ENCODE results near the gene VAV3. TPM values are rescaled to one million over a fixed set of nuclear protein-coding genes. Genes with fewer than 3 reads are reported as not detected.

The VAV3 gene
- total RNA-seq, 5 donors from 2014 or later (not counting 1 experiment from before 2014, with no cell fraction given) = 3.7 to 13.4 (median 4.6) TPM

- Mint-ChIP-seq H3K27me3 (no peaks in the 10 kb centered on the region), H3K4me1 (no peaks in the 10 kb centered on the region), H3K4me3 (no peak overlapping the region), H3K27ac (no peak overlapping the region), H3K36me3 (no peaks in the 10 kb centered on the region), H3K9me3 (no peaks in the 10 kb centered on the region)
- Histone ChIP-seq H3K27ac (ENCODE audit: low read length) (no peak overlapping the region), H3K27me3 (replicated peaks in 1 of 2; ENCODE audit: control insufficient read depth in 2 of 2, extremely low read depth in 1 of 2, insufficient read depth in 2 of 2, low read length in 1 of 2) (no peaks in the 10 kb centered on the region), H3K4me3 (ENCODE audit: control insufficient read depth in 1 of 2, extremely low read depth in 1 of 2, low read length in 1 of 2) (no peak overlapping the region), H3K9me3 (no peaks in the 10 kb centered on the region), H3K4me1 (ENCODE audit: control insufficient read depth in 1 of 2, extremely low read depth in 1 of 2, insufficient read depth in 2 of 2, low read length in 2 of 2) (no peaks in the 10 kb centered on the region), H3K36me3 (ENCODE audit: control insufficient read depth in 2 of 2, extremely low read depth in 1 of 2, insufficient read depth in 1 of 2, low read length in 1 of 2) (no peaks in the 10 kb centered on the region)
- ChIA-PET CTCF (interaction anchor here in 1 of 2 donors (1.1 kb wide), 1 partner anchor 194 kb away, joined by 3 read pairs; no protein-coding TSS in a partner anchor), POLR2A (interaction anchor here in 1 of 2 donors (1.1 kb wide), 1 partner anchor 8 kb away, joined by 3 read pairs; no protein-coding TSS in a partner anchor)
- no peak for DNase-seq
- no peak for ATAC-seq (replicated peaks in 1 of 4)
- WGBS (ENCODE audit: insufficient coverage) = no CpG with 5 or more reads among the region's 3 CpGs
Observed at GRCh38 chr1:107976431-107976830, 11.5 kb upstream of the VAV3 start.

DNA sequence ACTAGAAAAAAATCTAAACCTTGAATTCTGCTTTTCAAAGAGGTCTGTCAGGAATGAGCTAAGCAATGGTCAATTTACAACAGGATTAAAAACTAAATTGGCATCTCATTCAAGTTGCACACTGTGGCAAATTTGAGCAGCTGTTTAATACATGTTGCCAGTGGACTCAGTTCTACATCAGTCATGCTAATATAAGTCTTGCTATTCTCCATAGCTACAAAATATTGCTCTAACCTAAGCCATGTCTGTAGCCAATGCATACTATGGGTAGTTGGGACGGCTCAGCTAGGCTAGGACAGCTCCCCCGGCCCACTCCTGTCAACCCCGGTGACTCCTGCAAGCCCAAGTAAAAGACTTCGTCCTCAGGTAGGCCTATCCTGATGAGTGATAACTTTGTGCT lies 10.9 kb upstream of the VAV3 start:
- WGBS (ENCODE audit: insufficient coverage) = 92% methylated on average over 3 of the region's 4 CpGs
- Histone ChIP-seq H3K4me1 (ENCODE audit: control insufficient read depth in 1 of 2, extremely low read depth in 1 of 2, insufficient read depth in 2 of 2, low read length in 2 of 2) (no peaks in the 10 kb centered on the region), H3K27ac (ENCODE audit: low read length) (no peak overlapping the region), H3K27me3 (replicated peaks in 1 of 2; ENCODE audit: control insufficient read depth in 2 of 2, extremely low read depth in 1 of 2, insufficient read depth in 2 of 2, low read length in 1 of 2) (no peaks in the 10 kb centered on the region), H3K36me3 (ENCODE audit: control insufficient read depth in 2 of 2, extremely low read depth in 1 of 2, insufficient read depth in 1 of 2, low read length in 1 of 2) (no peaks in the 10 kb centered on the region), H3K4me3 (ENCODE audit: control insufficient read depth in 1 of 2, extremely low read depth in 1 of 2, low read length in 1 of 2) (no peak overlapping the region), H3K9me3 (no peaks in the 10 kb centered on the region)
- no peak overlapping the region for H3K4me3 Mint-ChIP-seq
- H3K4me1 Mint-ChIP-seq = no peaks in the 10 kb centered on the region
- no peaks in the 10 kb centered on the region for H3K36me3 Mint-ChIP-seq
- no peak for DNase-seq
- no peak for ATAC-seq (replicated peaks in 1 of 4)
- ChIA-PET POLR2A (interaction anchor here in 1 of 2 donors (0.6 to 1.1 kb wide), 2 partner anchors 9 to 41 kb away, joined by 3 read pairs; no protein-coding TSS in a partner anchor), CTCF (interaction anchor here in 1 of 2 donors (1.1 kb wide), 1 partner anchor 193 kb away, joined by 3 read pairs; no protein-coding TSS in a partner anchor)
- no peak overlapping the region for H3K27ac Mint-ChIP-seq
- no peaks in the 10 kb centered on the region for H3K9me3 Mint-ChIP-seq
- no peaks in the 10 kb centered on the region for H3K27me3 Mint-ChIP-seq

DNA sequence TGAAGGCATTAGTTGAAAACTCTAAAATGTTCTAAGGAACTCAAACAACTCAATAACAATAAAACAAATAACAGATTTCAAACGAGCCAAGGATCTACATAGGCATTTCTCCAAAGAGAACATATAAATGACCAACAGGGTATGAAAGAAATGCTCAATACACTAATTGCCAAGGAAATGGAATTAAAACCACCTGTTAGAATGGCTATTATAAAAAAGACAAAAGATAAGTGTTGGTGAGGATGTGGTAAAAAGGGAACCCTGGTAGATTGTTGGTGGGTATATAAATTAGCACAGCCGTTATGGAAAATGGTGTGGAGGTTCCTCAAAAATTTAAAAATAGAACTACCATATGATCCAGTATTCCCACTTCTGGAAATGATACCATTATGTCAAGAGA lies 9.1 kb upstream of the VAV3 start:
- Histone ChIP-seq H3K27me3 (replicated peaks in 1 of 2; ENCODE audit: control insufficient read depth in 2 of 2, extremely low read depth in 1 of 2, insufficient read depth in 2 of 2, low read length in 1 of 2) (no peaks in the 10 kb centered on the region), H3K4me1 (ENCODE audit: control insufficient read depth in 1 of 2, extremely low read depth in 1 of 2, insufficient read depth in 2 of 2, low read length in 2 of 2) (no peaks in the 10 kb centered on the region), H3K9me3 (no peaks in the 10 kb centered on the region), H3K27ac (ENCODE audit: low read length) (no peak overlapping the region), H3K4me3 (ENCODE audit: control insufficient read depth in 1 of 2, extremely low read depth in 1 of 2, low read length in 1 of 2) (no peak overlapping the region), H3K36me3 (ENCODE audit: control insufficient read depth in 2 of 2, extremely low read depth in 1 of 2, insufficient read depth in 1 of 2, low read length in 1 of 2) (no peaks in the 10 kb centered on the region)
- Mint-ChIP-seq H3K4me3 (no peak overlapping the region), H3K27ac (no peak overlapping the region), H3K27me3 (no peaks in the 10 kb centered on the region), H3K9me3 (no peaks in the 10 kb centered on the region), H3K4me1 (no peaks in the 10 kb centered on the region), H3K36me3 (no peaks in the 10 kb centered on the region)
- no CpG with 5 or more reads among the region's 2 CpGs for WGBS (ENCODE audit: insufficient coverage)
- ChIA-PET CTCF (no interaction called here), POLR2A (no interaction called here)
- DNase-seq = no peak
- no peak for ATAC-seq (replicated peaks in 1 of 4)

DNA sequence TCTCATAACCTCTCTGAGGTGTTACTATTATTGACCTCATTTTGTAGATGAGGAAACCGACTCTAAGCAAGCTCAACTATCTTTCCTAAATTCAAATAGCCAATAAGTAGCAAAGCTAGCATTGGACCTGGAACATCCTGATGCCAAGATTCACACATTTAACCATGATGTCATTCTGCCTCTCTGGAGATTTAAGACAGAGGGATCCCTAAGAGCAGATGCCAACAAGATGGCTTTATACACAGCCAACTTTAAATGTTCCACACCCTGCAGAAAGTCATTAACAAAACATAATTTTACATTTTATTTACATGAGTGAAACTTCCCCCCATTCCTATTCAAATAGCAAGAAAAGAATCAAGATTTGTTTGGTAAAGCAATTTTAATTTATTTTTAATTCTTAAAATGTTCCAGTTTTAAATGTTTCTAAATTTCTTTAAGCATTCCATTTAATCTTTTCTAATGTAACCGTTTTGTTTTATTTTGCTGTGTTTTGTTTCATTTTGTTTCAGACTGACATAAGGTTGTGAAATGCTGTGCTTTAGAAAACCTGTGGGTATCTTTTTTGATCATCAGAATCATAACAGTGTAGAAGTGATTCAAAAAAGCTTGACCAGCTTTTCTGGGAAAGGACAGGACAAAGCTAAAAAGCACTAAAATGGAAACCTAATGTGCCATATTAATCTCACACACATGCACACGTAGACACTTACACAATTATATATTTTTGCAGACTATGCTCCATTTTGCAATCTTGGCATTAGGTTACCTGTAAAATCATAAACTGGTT lies 7.6 kb upstream of the VAV3 start:
- Mint-ChIP-seq H3K4me3 (no peak overlapping the region), H3K9me3 (no peaks in the 10 kb centered on the region), H3K4me1 (no peaks in the 10 kb centered on the region), H3K27me3 (no peaks in the 10 kb centered on the region), H3K36me3 (no peaks in the 10 kb centered on the region), H3K27ac (no peak overlapping the region)
- Histone ChIP-seq H3K9me3 (no peaks in the 10 kb centered on the region), H3K4me1 (ENCODE audit: control insufficient read depth in 1 of 2, extremely low read depth in 1 of 2, insufficient read depth in 2 of 2, low read length in 2 of 2) (no peaks in the 10 kb centered on the region), H3K27ac (ENCODE audit: low read length) (no peak overlapping the region), H3K27me3 (replicated peaks in 1 of 2; ENCODE audit: control insufficient read depth in 2 of 2, extremely low read depth in 1 of 2, insufficient read depth in 2 of 2, low read length in 1 of 2) (no peaks in the 10 kb centered on the region), H3K36me3 (ENCODE audit: control insufficient read depth in 2 of 2, extremely low read depth in 1 of 2, insufficient read depth in 1 of 2, low read length in 1 of 2) (no peaks in the 10 kb centered on the region), H3K4me3 (ENCODE audit: control insufficient read depth in 1 of 2, extremely low read depth in 1 of 2, low read length in 1 of 2) (no peak overlapping the region)
- ATAC-seq (replicated peaks in 1 of 4) (no peak), DNase-seq (no peak)
- ChIA-PET POLR2A (interaction anchor here in 1 of 2 donors (0.6 kb wide), 2 partner anchors 9 to 222 kb away, joined by 4 to 8 read pairs; no protein-coding TSS in a partner anchor), CTCF (no interaction called here)
- WGBS (ENCODE audit: insufficient coverage) = 44% methylated on average over 1 of the region's 3 CpGs

DNA sequence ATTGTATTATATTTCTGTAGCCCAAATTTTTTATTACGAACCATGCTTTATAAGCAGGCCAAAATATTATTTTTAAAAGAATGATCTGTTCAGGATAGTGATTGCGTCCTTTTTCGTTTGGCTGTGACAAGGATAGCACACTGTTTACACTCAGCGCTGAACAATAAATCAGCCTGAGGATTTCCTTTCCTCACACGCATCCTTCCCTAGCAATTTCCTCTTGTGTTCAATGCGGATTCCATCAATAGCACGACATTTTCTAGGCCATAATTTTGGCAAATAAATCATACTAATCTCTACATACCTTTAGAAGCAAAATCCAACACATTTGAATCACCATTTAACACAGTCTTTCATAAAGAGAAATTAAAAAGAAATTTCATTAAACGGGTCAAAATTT lies 1.6 kb upstream of the VAV3 start:
- POLR2A ChIA-PET = no interaction called here
- Mint-ChIP-seq H3K4me3 (peak overlapping the region; percentile 38 to 91 (median 52)), H3K4me1 (peaks cover 28 to 35% (median 34%) of the 10 kb centered on the region in 3 donors), H3K36me3 (no peaks in the 10 kb centered on the region), H3K27me3 (no peaks in the 10 kb centered on the region), H3K27ac (no peak overlapping the region), H3K9me3 (no peaks in the 10 kb centered on the region)
- H3K4me3 ChIP-seq (ENCODE audit: control insufficient read depth in 1 of 2, extremely low read depth in 1 of 2, low read length in 1 of 2) = no peak overlapping the region
- H3K27ac ChIP-seq (ENCODE audit: low read length) = no peak overlapping the region
- ATAC-seq (replicated peaks in 1 of 4) = no peak
- H3K4me1 ChIP-seq (ENCODE audit: control insufficient read depth in 1 of 2, extremely low read depth in 1 of 2, insufficient read depth in 2 of 2, low read length in 2 of 2) = peaks cover 23 to 26% of the 10 kb centered on the region in 2 experiments
- no peaks in the 10 kb centered on the region for H3K9me3 ChIP-seq
- DNase-seq = no peak
- peaks cover 0 to 6% of the 10 kb centered on the region in 2 experiments for H3K27me3 ChIP-seq (replicated peaks in 1 of 2; ENCODE audit: control insufficient read depth in 2 of 2, extremely low read depth in 1 of 2, insufficient read depth in 2 of 2, low read length in 1 of 2)
- CTCF ChIA-PET = no interaction called here
- H3K36me3 ChIP-seq (ENCODE audit: control insufficient read depth in 2 of 2, extremely low read depth in 1 of 2, insufficient read depth in 1 of 2, low read length in 1 of 2) = no peaks in the 10 kb centered on the region
- WGBS (ENCODE audit: insufficient coverage) = 93% methylated on average over 3 of the region's 8 CpGs

GRCh38 chr1:107964336-107965109 lies 457 bp downstream of the VAV3 start:
- peak in 24 of 35 experiments; percentile 4 to 51 (median 17) for DNase-seq
- peak overlapping the region; percentile 80 to 96 for H3K4me3 ChIP-seq (ENCODE audit: control insufficient read depth in 1 of 2, extremely low read depth in 1 of 2, low read length in 1 of 2)
- CTCF ChIA-PET = interaction anchor here (0.6 to 2.4 kb wide), 7 partner anchors 69 to 728 kb away, joined by 3 to 20 read pairs (median 3); partner anchors contain the start of gene PRPF38B (in 1 of the 2)

More at GRCh38 chr1:107964336-107965109, 457 bp downstream of the VAV3 start:
- no peaks in the 10 kb centered on the region for H3K9me3 Mint-ChIP-seq
- under 1% methylated on average over 79 of the region's 79 CpGs for WGBS (ENCODE audit: insufficient coverage)
- peak overlapping the region; percentile 92 to 98 (median 96) for H3K4me3 Mint-ChIP-seq
- ATAC-seq (replicated peaks in 1 of 4) = peak; percentile 13 to 33 (median 22)
- H3K36me3 Mint-ChIP-seq = peaks cover 3% of the 10 kb centered on the region
- POLR2A ChIA-PET = interaction anchor here (0.6 to 1.4 kb wide), 8 partner anchors 7 to 179 kb away, joined by 3 to 13 read pairs (median 4); no protein-coding TSS in a partner anchor
- Histone ChIP-seq H3K27me3 (replicated peaks in 1 of 2; ENCODE audit: control insufficient read depth in 2 of 2, extremely low read depth in 1 of 2, insufficient read depth in 2 of 2, low read length in 1 of 2) (peaks cover 0 to 6% of the 10 kb centered on the region in 2 experiments), H3K9me3 (no peaks in the 10 kb centered on the region), H3K36me3 (ENCODE audit: control insufficient read depth in 2 of 2, extremely low read depth in 1 of 2, insufficient read depth in 1 of 2, low read length in 1 of 2) (no peaks in the 10 kb centered on the region), H3K4me1 (ENCODE audit: control insufficient read depth in 1 of 2, extremely low read depth in 1 of 2, insufficient read depth in 2 of 2, low read length in 2 of 2) (peaks cover 23 to 26% of the 10 kb centered on the region in 2 experiments), H3K27ac (ENCODE audit: low read length) (peak overlapping the region; percentile 83)
- peaks cover 28 to 42% (median 36%) of the 10 kb centered on the region in 3 donors for H3K4me1 Mint-ChIP-seq
- H3K27me3 Mint-ChIP-seq = no peaks in the 10 kb centered on the region
- peak overlapping the region; percentile 95 to 96 for H3K27ac Mint-ChIP-seq

All from T-cell (primary cell).